Subcutaneous abdominal adipose tissue (tissue), 5 donors: ENCODE results near the gene PTGR3.

ENCODE experiments used
- H3K27ac ChIP-seq: one replicate; pipeline ENCODE4 v1.7.0; 2013; ENCODE audit warnings: low read depth, mild to moderate bottlenecking, inconsistent platforms, low read length, moderate library complexity
- H3K27me3 ChIP-seq, 5 donors: one replicate each; pipeline ENCODE4 v1.7.0; 2013; ENCODE audit warnings: low read length in 5 of 5, inconsistent platforms in 1 of 5; ENCODE audit not compliant: control insufficient read depth in 5 of 5, insufficient read depth in 4 of 5
- H3K36me3 ChIP-seq, 5 donors: one replicate each; pipeline ENCODE4 v1.7.0; 2013; ENCODE audit warnings: low read length in 5 of 5; ENCODE audit not compliant: control insufficient read depth in 5 of 5, insufficient read depth in 5 of 5
- H3K4me1 ChIP-seq, 5 donors: one replicate each; pipeline ENCODE4 v1.7.0; 2013; ENCODE audit warnings: low read length in 5 of 5, mild to moderate bottlenecking in 3 of 5, moderate library complexity in 1 of 5; ENCODE audit not compliant: control insufficient read depth in 5 of 5, insufficient read depth in 5 of 5
- H3K4me3 ChIP-seq, 5 donors: one replicate each; pipeline ENCODE4 v1.7.0; 2013; ENCODE audit warnings: low read length in 5 of 5, low read depth in 1 of 5
- H3K9ac ChIP-seq, 5 donors: one replicate each; pipeline ENCODE4 v1.7.0; 2013; ENCODE audit warnings: low read length in 5 of 5, mild to moderate bottlenecking in 4 of 5, moderate library complexity in 3 of 5
- H3K9me3 ChIP-seq, 5 donors: one replicate each; pipeline ENCODE4 v1.7.0; 2013; ENCODE audit warnings: low read length in 5 of 5; ENCODE audit not compliant: control insufficient read depth in 5 of 5
- donor health status: healthy.
- donor health status: healthy.
- donor health status: healthy.
- donor health status: healthy.
- donor health status: healthy.

The PTGR3 gene

DNA sequence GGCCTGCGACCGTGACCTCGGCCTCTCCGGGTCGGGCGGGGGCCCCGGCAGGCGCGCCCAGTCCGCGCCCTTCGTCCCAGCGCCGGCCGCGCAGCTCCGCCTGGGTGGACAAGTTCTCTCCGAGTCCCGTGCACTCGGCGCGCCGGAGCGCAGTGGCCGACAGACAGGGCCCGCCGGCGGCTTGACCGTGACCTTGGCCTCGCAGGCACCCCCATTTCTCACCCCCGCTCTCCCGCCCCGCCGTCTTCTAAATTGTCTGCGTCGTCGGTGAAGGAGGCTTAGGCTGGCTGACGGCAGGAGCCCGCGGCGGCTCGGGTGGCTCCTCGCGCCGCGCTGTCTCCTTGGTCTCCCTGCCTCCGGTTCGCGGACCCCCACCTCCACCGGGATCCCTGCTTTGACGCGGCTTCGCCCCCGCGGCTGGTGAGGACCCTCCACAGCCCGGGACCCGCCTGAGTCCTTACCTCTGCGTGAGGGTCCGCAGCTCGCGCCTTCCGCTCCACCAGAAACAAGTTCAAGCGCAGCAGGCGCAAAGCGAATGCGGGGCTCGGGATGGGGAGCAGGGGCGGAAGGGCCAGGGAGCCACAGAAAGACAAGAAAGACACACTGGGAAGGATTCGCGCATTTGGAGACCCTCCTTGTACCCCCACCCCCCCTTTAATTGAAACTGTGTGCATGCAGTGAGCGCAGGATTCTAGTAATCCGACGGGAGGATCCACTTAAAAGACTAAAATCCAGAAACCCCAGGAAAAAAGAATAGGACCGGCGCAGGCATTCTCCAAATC lies 4.0 kb downstream of the PTGR3 start:
- Histone ChIP-seq H3K27ac (peak overlapping the region; percentile 69), H3K4me1 (peaks cover 0 to 69% (median 67%) of the 10 kb centered on the region in 5 donors), H3K9ac (peak overlapping the region; percentile 26 to 66 (median 41)), H3K9me3 (no peaks in the 10 kb centered on the region), H3K4me3 (peak overlapping the region; percentile 59 to 74 (median 63)), H3K36me3 (peaks cover 0 to 18% (median 5%) of the 10 kb centered on the region in 5 donors), H3K27me3 (no peaks in the 10 kb centered on the region)

DNA sequence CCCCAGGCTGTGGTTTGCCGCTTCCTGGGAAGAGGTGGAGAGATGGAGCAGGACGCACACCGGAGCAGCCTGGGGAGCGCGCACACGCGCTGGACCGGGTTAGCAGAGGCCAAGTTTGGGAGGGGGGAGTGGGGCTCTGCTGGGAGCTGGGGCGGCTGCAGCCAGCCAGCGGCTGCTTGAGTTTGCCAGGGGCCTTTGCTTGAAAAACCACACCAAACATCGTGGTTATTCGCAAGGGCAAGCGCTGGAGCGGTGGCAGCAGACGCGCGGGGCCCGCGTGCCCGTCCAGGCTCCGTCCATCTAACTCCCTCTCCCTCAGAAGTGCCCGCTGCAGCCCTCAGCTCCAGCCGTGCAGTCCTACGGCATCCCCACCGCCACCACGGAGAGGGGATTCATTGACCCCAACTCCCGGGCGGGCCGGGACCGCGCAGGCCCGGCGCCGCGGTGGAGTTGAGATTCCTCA lies 4.6 kb downstream of the PTGR3 start:
- no peaks in the 10 kb centered on the region for H3K27me3 ChIP-seq
- peak overlapping the region in 2 of 5 donors; percentile 14 to 66 for H3K9ac ChIP-seq
- H3K27ac ChIP-seq = peak overlapping the region; percentile 69
- peaks cover 0 to 71% (median 66%) of the 10 kb centered on the region in 5 donors for H3K4me1 ChIP-seq
- H3K4me3 ChIP-seq = peak overlapping the region in 4 of 5 donors; percentile 60 to 74 (median 66)
- H3K9me3 ChIP-seq = no peaks in the 10 kb centered on the region
- peaks cover 0 to 22% (median 6%) of the 10 kb centered on the region in 5 donors for H3K36me3 ChIP-seq

DNA sequence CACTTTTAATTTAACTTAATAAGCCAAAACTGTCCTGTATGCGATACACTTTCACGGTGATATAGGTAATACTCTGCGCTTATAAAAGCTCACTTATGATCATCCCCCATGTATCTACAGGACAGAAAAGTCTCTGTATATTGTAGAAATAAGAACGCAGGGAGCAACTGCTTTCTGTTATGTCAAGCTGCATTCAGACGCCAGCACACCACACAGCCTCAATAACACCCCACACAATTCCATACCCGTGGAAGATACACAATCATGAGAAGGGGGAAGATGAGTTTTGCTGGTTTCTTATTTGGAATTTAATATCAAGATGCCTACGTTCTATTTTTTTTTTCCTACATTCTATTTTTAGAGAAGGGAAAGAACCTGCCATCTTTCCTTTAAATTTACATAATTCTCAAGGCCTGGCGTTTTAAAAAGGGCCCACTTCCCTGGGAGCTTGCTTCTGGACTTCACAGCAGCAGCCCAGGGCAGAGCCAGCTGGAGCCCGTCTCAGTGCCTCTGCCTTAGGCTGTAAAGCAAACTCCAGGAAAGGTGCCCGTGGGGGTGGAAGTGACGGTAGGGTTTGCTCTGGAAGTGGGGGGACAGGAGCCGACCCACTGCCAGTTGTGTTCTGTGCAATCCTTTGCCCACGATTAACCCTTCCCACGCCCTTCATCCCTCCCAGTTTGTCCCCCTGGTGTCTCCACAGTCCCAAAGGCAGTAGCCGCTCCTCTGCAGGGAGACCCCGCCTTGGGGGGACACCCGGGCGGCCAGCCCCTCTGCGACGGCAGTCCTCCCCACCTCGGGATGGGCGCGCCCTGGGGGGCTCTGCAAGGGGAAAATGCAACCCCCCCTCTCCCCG lies 5.3 kb downstream of the PTGR3 start:
- Histone ChIP-seq H3K27ac (peak overlapping the region; percentile 69), H3K9ac (no peak overlapping the region), H3K4me1 (peaks cover 0 to 76% (median 69%) of the 10 kb centered on the region in 5 donors)

DNA sequence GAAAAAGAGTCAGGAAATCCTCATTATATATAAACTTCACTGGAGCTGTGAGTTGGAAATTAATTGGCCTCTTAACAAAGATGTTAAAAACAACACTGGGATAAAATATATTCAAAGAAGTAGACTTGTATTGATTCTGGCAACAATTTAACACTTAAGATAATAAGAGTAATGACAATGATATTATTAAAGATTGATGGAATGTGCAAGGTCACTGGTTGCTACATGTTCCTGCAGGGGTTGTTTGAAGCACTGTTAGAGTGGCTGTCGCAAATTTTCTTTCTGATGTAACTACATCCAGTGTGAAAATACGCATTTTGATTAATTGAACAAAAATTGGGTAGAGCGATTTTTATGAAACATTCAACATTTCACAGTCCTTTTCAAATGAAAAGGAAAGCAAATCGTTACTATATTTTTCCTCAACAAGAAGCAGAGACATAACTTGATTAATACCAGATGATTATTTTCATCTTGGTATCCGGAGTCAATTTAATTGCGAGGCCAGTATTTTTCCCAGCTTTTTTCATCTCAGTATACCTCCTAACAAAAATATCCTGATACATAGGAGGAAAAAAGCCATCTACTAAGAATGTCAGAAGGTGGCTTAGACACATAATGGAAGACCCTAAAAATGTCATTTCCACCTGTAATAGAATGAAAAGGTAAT lies 6.1 kb downstream of the PTGR3 start:
- H3K4me3 ChIP-seq = peak overlapping the region in 1 of 5 donors; percentile 63
- H3K36me3 ChIP-seq = peaks cover 0 to 22% (median 6%) of the 10 kb centered on the region in 5 donors
- H3K4me1 ChIP-seq = peaks cover 0 to 80% (median 68%) of the 10 kb centered on the region in 5 donors
- no peaks in the 10 kb centered on the region for H3K9me3 ChIP-seq
- H3K27ac ChIP-seq = peak overlapping the region; percentile 69
- no peaks in the 10 kb centered on the region for H3K27me3 ChIP-seq
- H3K9ac ChIP-seq = no peak overlapping the region

More for the DNA sequence above, 5.3 kb downstream of the PTGR3 start:
- peak overlapping the region; percentile 53 to 74 (median 63) for H3K4me3 ChIP-seq
- no peaks in the 10 kb centered on the region for H3K27me3 ChIP-seq
- peaks cover 0 to 22% (median 6%) of the 10 kb centered on the region in 5 donors for H3K36me3 ChIP-seq
- no peaks in the 10 kb centered on the region for H3K9me3 ChIP-seq

DNA sequence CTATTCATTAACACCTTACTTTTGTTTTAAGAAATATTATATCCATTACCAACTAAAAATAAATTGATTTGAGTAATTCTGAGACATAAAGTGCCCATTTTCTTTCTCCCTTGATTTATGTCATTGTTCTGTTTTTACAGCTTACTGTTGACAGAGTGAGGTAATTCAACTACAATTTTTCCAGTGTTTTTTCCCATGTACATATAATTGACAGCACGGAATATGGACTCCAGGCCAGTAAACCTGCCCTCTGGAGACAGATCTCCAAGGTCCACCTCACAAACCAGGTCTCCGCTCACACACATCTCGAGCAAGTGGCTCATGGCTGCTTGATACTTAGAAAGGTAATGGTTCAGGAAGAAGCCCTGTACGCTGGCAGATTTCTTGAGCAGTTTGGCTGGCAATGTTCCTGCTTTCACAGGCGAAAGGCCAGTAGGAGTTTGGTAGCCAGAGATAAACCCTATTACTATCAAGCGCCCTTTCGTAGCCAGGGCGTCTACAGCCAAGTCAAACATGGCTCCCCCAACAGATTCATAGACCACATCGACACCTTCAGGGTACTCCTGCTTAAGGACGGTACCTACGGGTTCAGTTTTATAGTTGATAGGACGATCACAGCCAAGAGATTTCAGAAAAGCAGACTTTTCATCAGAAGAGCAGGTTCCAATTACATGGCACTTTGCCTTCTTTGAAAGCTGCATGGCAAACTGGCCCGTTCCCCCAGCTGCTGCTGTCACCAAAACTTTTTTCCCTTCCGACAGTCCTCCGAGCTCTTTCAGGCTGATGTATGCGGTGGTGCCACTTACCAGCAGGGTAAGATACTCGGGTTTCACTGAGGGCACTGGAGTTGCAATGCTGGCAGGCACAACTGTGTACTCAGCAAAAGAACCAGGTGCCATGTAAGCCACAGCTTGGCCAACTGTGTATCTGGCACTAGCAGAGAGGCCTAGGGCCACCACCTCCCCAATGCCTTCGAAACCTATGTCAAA lies 7.4 kb downstream of the PTGR3 start:
- Histone ChIP-seq H3K27ac (no peak overlapping the region), H3K4me1 (peaks cover 0 to 69% (median 56%) of the 10 kb centered on the region in 5 donors), H3K9ac (no peak overlapping the region), H3K27me3 (no peaks in the 10 kb centered on the region), H3K4me3 (no peak overlapping the region), H3K9me3 (no peaks in the 10 kb centered on the region), H3K36me3 (peaks cover 0 to 22% (median 6%) of the 10 kb centered on the region in 5 donors)

DNA sequence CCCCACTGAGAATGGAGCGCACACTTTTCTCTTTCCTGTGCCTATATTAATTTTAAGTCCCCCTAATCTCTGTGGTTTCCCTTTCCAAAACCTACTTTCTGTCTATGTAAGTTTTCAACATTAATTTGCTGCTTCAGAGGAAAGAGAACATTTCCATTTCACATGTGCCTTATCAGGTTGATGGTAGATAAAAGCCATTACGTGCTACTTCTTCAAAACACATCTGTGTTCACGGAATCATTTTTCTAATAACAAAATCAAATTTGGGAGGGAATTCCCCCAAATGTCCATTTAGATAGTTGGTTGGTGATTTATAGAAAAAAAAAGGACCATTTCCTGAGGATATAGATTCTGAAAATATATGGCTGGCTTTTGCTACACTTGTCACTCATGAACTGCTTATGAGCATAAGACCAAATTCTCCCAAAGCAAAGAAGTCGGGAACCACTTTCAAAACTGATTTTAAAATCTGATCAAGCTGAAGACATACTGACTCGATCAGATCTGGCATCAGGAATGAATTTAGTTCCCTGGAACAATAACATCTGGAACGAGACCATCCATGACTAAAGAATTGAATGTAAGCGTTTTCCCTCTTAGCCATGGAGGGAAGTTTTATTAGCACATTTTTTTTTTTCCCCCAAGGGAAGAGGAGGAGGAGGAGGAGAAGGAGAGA lies 8.2 kb downstream of the PTGR3 start:
- H3K36me3 ChIP-seq = peaks cover 0 to 22% (median 6%) of the 10 kb centered on the region in 5 donors
- H3K27me3 ChIP-seq = no peaks in the 10 kb centered on the region
- no peaks in the 10 kb centered on the region for H3K9me3 ChIP-seq
- H3K9ac ChIP-seq = no peak overlapping the region
- H3K4me3 ChIP-seq = no peak overlapping the region
- H3K4me1 ChIP-seq = peaks cover 0 to 61% (median 48%) of the 10 kb centered on the region in 5 donors
- no peak overlapping the region for H3K27ac ChIP-seq

DNA sequence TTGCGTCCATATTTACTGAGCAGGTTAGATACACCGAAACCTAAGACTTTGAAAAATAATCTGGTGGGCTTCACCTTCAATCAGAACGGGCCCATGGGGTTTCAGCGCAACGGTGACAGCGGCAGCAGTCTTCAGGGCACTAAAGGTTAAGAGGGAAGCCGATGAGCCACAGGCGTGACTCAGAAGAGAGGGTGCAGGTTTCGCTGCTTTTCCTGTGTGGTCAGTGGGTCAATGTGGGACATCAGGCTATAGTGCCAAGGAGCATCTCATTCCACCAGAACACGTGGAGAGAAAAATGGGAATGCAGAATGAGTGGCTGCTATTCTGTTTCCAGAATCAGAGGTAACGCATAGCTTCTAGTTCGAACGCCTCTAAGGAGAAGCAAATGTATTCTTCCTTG lies 8.9 kb downstream of the PTGR3 start:
- no peak overlapping the region for H3K4me3 ChIP-seq
- H3K9me3 ChIP-seq = no peaks in the 10 kb centered on the region
- no peak overlapping the region for H3K9ac ChIP-seq
- H3K27me3 ChIP-seq = no peaks in the 10 kb centered on the region
- H3K36me3 ChIP-seq = peaks cover 0 to 22% (median 6%) of the 10 kb centered on the region in 5 donors
- H3K27ac ChIP-seq = no peak overlapping the region
- peaks cover 0 to 55% (median 42%) of the 10 kb centered on the region in 5 donors for H3K4me1 ChIP-seq

DNA sequence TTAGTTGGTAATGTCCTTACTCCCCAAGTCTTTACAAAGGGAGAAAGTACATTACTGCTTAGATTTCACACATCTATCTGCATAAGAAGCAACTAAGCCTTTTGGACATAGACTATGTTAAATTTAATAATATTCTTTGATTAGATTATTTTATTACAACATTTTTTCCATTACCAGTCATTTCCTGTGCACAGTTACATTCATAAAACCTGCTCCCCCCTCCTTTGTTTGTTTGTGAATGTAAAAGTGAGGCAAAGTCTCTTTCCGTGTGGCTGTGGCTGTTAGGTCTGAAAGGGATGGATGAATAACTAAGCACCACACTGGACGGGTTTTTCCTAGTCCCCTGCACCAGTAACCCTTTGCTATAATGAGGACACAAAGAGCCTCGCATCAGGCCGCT lies 9.6 kb downstream of the PTGR3 start:
- H3K4me1 ChIP-seq = peaks cover 0 to 50% (median 35%) of the 10 kb centered on the region in 5 donors
- H3K4me3 ChIP-seq = no peak overlapping the region
- H3K9ac ChIP-seq = no peak overlapping the region
- H3K27ac ChIP-seq = no peak overlapping the region
- no peaks in the 10 kb centered on the region for H3K27me3 ChIP-seq
- H3K9me3 ChIP-seq = no peaks in the 10 kb centered on the region
- H3K36me3 ChIP-seq = peaks cover 0 to 22% (median 6%) of the 10 kb centered on the region in 5 donors
